Endothelial cell of umbilical vein (primary cell): ENCODE measurements around the gene ALKBH8.

Experiments used
- CTCF ChIP-seq, 2 donors: IDR thresholded peaks; 1 replicate in 1 of 2; 2 replicates in 1 of 2; pipeline ENCODE4 v1.5.1; 2011; ENCODE audit warnings: low read length in 2 of 2, mild to moderate bottlenecking in 2 of 2, moderate library complexity in 2 of 2, control low read depth in 1 of 2, inconsistent platforms in 1 of 2, low read depth in 1 of 2; ENCODE audit not compliant: insufficient read depth in 1 of 2; ENCODE audit errors: extremely low read depth in 1 of 2
- JUN ChIP-seq: IDR thresholded peaks from 2 replicates; pipeline ENCODE4 v1.6.1; 2011; ENCODE audit warnings: borderline replicate concordance, low read depth; ENCODE audit not compliant: insufficient read length, insufficient read depth
- POLR2A ChIP-seq: IDR thresholded peaks from 2 replicates; pipeline ENCODE4 v1.6.1; 2012; ENCODE audit warnings: low read depth, mild to moderate bottlenecking, control low read depth, low read length

- TF ChIP-seq CTCF (IDR thresholded peaks at IDR 0.05; ENCODE audit: extremely low read depth in 1 of 2, insufficient read depth in 1 of 2, low read depth in 1 of 2, low read length in 2 of 2) (no peak), JUN (no peak), POLR2A (no peak)
Measured at GRCh38 chr11:107573438-107573837, 7.9 kb upstream of the ALKBH8 start.
